Measurements from ENCODE around the gene RAD51B.

Gene RAD51B

GRCh38 chr14:68741839-68742470 is 922.4 kb downstream of the RAD51B start:
- ATAC-seq (ENCODE audit: low read depth) (peak; percentile 90), DNase-seq (ENCODE audit: low spot score in 2 of 2) (peak; percentile 61 to 83)
- no peak overlapping the region for H3K4me3 Mint-ChIP-seq
- peak overlapping the region; percentile 90 for H3K27ac Mint-ChIP-seq
- no peaks in the 10 kb centered on the region for H3K27me3 Mint-ChIP-seq
- peaks cover 27% of the 10 kb centered on the region for H3K4me1 Mint-ChIP-seq
- no peaks in the 10 kb centered on the region for H3K9me3 Mint-ChIP-seq
- no peaks in the 10 kb centered on the region for H3K36me3 Mint-ChIP-seq

GRCh38 chr14:68744613-68745012 is 925.0 kb downstream of the RAD51B start:
- no peak for DNase-seq (ENCODE audit: low spot score in 2 of 2)
- no peak for ATAC-seq (ENCODE audit: low read depth)
- Mint-ChIP-seq H3K4me1 (peaks cover 23% of the 10 kb centered on the region), H3K9me3 (no peaks in the 10 kb centered on the region), H3K4me3 (no peak overlapping the region), H3K27me3 (no peaks in the 10 kb centered on the region), H3K36me3 (no peaks in the 10 kb centered on the region), H3K27ac (no peak overlapping the region)

- no peaks in the 10 kb centered on the region for H3K27me3 Mint-ChIP-seq
- ATAC-seq (ENCODE audit: low read depth) (no peak), DNase-seq (ENCODE audit: low spot score in 2 of 2) (no peak)
- no peaks in the 10 kb centered on the region for H3K9me3 Mint-ChIP-seq
- H3K4me3 Mint-ChIP-seq, result no peak overlapping the region
- H3K27ac Mint-ChIP-seq, result no peak overlapping the region
- no peaks in the 10 kb centered on the region for H3K36me3 Mint-ChIP-seq
- peaks cover 12% of the 10 kb centered on the region for H3K4me1 Mint-ChIP-seq
Observed at GRCh38 chr14:68747393-68747792, 927.8 kb downstream of the RAD51B start.

GRCh38 chr14:68748260-68748659 is 928.7 kb downstream of the RAD51B start:
- H3K4me3 Mint-ChIP-seq, result no peak overlapping the region
- ATAC-seq (ENCODE audit: low read depth) (no peak), DNase-seq (ENCODE audit: low spot score in 2 of 2) (no peak)
- H3K9me3 Mint-ChIP-seq, result no peaks in the 10 kb centered on the region
- peaks cover 8% of the 10 kb centered on the region for H3K4me1 Mint-ChIP-seq
- no peaks in the 10 kb centered on the region for H3K36me3 Mint-ChIP-seq
- no peak overlapping the region for H3K27ac Mint-ChIP-seq
- H3K27me3 Mint-ChIP-seq, result no peaks in the 10 kb centered on the region

GRCh38 chr14:68748691-68749090 is 929.1 kb downstream of the RAD51B start:
- ATAC-seq (ENCODE audit: low read depth) (no peak), DNase-seq (ENCODE audit: low spot score in 2 of 2) (no peak)
- no peaks in the 10 kb centered on the region for H3K9me3 Mint-ChIP-seq
- H3K36me3 Mint-ChIP-seq, result no peaks in the 10 kb centered on the region
- H3K4me1 Mint-ChIP-seq, result peaks cover 7% of the 10 kb centered on the region
- H3K27ac Mint-ChIP-seq, result no peak overlapping the region
- no peak overlapping the region for H3K4me3 Mint-ChIP-seq
- H3K27me3 Mint-ChIP-seq, result no peaks in the 10 kb centered on the region

GRCh38 chr14:68749487-68750475 is 930.2 kb downstream of the RAD51B start:
- DNase-seq (ENCODE audit: low spot score in 2 of 2) (no peak), ATAC-seq (ENCODE audit: low read depth) (no peak)
- H3K4me3 Mint-ChIP-seq, result no peak overlapping the region
- no peaks in the 10 kb centered on the region for H3K27me3 Mint-ChIP-seq
- H3K4me1 Mint-ChIP-seq, result peaks cover 4% of the 10 kb centered on the region
- no peaks in the 10 kb centered on the region for H3K9me3 Mint-ChIP-seq
- no peaks in the 10 kb centered on the region for H3K36me3 Mint-ChIP-seq
- H3K27ac Mint-ChIP-seq, result no peak overlapping the region

- H3K36me3 Mint-ChIP-seq, result no peaks in the 10 kb centered on the region
- peak overlapping the region; percentile 53 for H3K27ac Mint-ChIP-seq
- DNase-seq (ENCODE audit: low spot score in 2 of 2) (no peak), ATAC-seq (ENCODE audit: low read depth) (no peak)
- H3K27me3 Mint-ChIP-seq, result no peaks in the 10 kb centered on the region
- H3K4me3 Mint-ChIP-seq, result no peak overlapping the region
- peaks cover 10% of the 10 kb centered on the region for H3K4me1 Mint-ChIP-seq
- H3K9me3 Mint-ChIP-seq, result no peaks in the 10 kb centered on the region
Observed at GRCh38 chr14:68752271-68753006, 932.9 kb downstream of the RAD51B start.

- Mint-ChIP-seq H3K27ac (no peak overlapping the region), H3K4me3 (no peak overlapping the region), H3K4me1 (peaks cover 16% of the 10 kb centered on the region), H3K27me3 (no peaks in the 10 kb centered on the region), H3K9me3 (no peaks in the 10 kb centered on the region), H3K36me3 (no peaks in the 10 kb centered on the region)
- ATAC-seq (ENCODE audit: low read depth) (no peak), DNase-seq (ENCODE audit: low spot score in 2 of 2) (no peak)
Observed at GRCh38 chr14:68753690-68754089, 934.1 kb downstream of the RAD51B start.

GRCh38 chr14:68755016-68755353 is 935.4 kb downstream of the RAD51B start:
- H3K27me3 Mint-ChIP-seq, result no peaks in the 10 kb centered on the region
- ATAC-seq (ENCODE audit: low read depth) (no peak), DNase-seq (ENCODE audit: low spot score in 2 of 2) (no peak)
- no peaks in the 10 kb centered on the region for H3K9me3 Mint-ChIP-seq
- H3K27ac Mint-ChIP-seq, result no peak overlapping the region
- no peak overlapping the region for H3K4me3 Mint-ChIP-seq
- H3K36me3 Mint-ChIP-seq, result no peaks in the 10 kb centered on the region
- H3K4me1 Mint-ChIP-seq, result peaks cover 16% of the 10 kb centered on the region

GRCh38 chr14:68756000-68756481 is 936.5 kb downstream of the RAD51B start:
- peaks cover 16% of the 10 kb centered on the region for H3K4me1 Mint-ChIP-seq
- H3K4me3 Mint-ChIP-seq, result no peak overlapping the region
- H3K9me3 Mint-ChIP-seq, result no peaks in the 10 kb centered on the region
- H3K36me3 Mint-ChIP-seq, result no peaks in the 10 kb centered on the region
- H3K27ac Mint-ChIP-seq, result no peak overlapping the region
- ATAC-seq (ENCODE audit: low read depth) (no peak), DNase-seq (ENCODE audit: low spot score in 2 of 2) (no peak)
- H3K27me3 Mint-ChIP-seq, result no peaks in the 10 kb centered on the region

GRCh38 chr14:68756734-68757133 is 937.2 kb downstream of the RAD51B start:
- no peaks in the 10 kb centered on the region for H3K27me3 Mint-ChIP-seq
- H3K27ac Mint-ChIP-seq, result no peak overlapping the region
- peaks cover 17% of the 10 kb centered on the region for H3K4me1 Mint-ChIP-seq
- no peak overlapping the region for H3K4me3 Mint-ChIP-seq
- ATAC-seq (ENCODE audit: low read depth), result no peak
- no peaks in the 10 kb centered on the region for H3K9me3 Mint-ChIP-seq
- DNase-seq (ENCODE audit: low spot score in 2 of 2), result no peak
- peaks cover under 1% of the 10 kb centered on the region for H3K36me3 Mint-ChIP-seq

GRCh38 chr14:68757618-68758081 is 938.1 kb downstream of the RAD51B start:
- H3K36me3 Mint-ChIP-seq, result peaks cover 1% of the 10 kb centered on the region
- peaks cover 15% of the 10 kb centered on the region for H3K4me1 Mint-ChIP-seq
- H3K27ac Mint-ChIP-seq, result no peak overlapping the region
- no peaks in the 10 kb centered on the region for H3K9me3 Mint-ChIP-seq
- H3K4me3 Mint-ChIP-seq, result no peak overlapping the region
- H3K27me3 Mint-ChIP-seq, result no peaks in the 10 kb centered on the region
- no peak for DNase-seq (ENCODE audit: low spot score in 2 of 2)
- peak; percentile 92 for ATAC-seq (ENCODE audit: low read depth)

GRCh38 chr14:68758301-68758700 is 938.7 kb downstream of the RAD51B start:
- no peaks in the 10 kb centered on the region for H3K27me3 Mint-ChIP-seq
- peaks cover 15% of the 10 kb centered on the region for H3K4me1 Mint-ChIP-seq
- no peak overlapping the region for H3K27ac Mint-ChIP-seq
- DNase-seq (ENCODE audit: low spot score in 2 of 2), result no peak
- ATAC-seq (ENCODE audit: low read depth), result no peak
- H3K36me3 Mint-ChIP-seq, result peaks cover 1% of the 10 kb centered on the region
- no peak overlapping the region for H3K4me3 Mint-ChIP-seq
- H3K9me3 Mint-ChIP-seq, result no peaks in the 10 kb centered on the region

- peaks cover 15% of the 10 kb centered on the region for H3K4me1 Mint-ChIP-seq
- no peak overlapping the region for H3K4me3 Mint-ChIP-seq
Observed at GRCh38 chr14:68759017-68759560, 939.5 kb downstream of the RAD51B start.

More at GRCh38 chr14:68759017-68759560, 939.5 kb downstream of the RAD51B start:
- Mint-ChIP-seq H3K9me3 (no peaks in the 10 kb centered on the region), H3K27ac (no peak overlapping the region), H3K36me3 (peaks cover 1% of the 10 kb centered on the region), H3K27me3 (no peaks in the 10 kb centered on the region)
- no peak for DNase-seq (ENCODE audit: low spot score in 2 of 2)
- no peak for ATAC-seq (ENCODE audit: low read depth)

Measured in memory B cell (primary cell).